H1 (cell line): ENCODE results near the gene PFDN1. TPM values are rescaled to one million over a fixed set of nuclear protein-coding genes. Genes with fewer than 3 reads are reported as not detected.

Source experiments
- CTCF ChIA-PET: fragments of 300-600 bp; sonication (Branson Sonifier 250); formaldehyde crosslinking; loops from one replicate; lab custom pipeline; 2021; ENCODE audit not compliant: partially characterized antibody; lab: Charles Lee
- POLR2A ChIA-PET: fragments of 300-600 bp; sonication (Branson Sonifier 250); formaldehyde crosslinking; loops from one replicate; lab custom pipeline; 2021; ENCODE audit warnings: inconsistent platforms; ENCODE audit not compliant: partially characterized antibody; lab: Charles Lee
- DNase-seq, 2 experiments: peaks; one replicate each; pipeline versions ENCODE4 v3.0.0 to v3.0.0-alpha.2; 2010 to 2022; ENCODE audit warnings: low spot score in 2 of 2, low read depth in 1 of 2, mixed read lengths in 1 of 2
- FAIRE-seq: peaks from 2 replicates; lab custom pipeline; 2011; peaks lifted over from hg19 to GRCh38; lab: Jason Lieb, UNC
- H2AFZ ChIP-seq: 2 replicates; pipeline ENCODE4 v1.8.1; 2012; ENCODE audit warnings: low read length, inconsistent platforms
- H2AK5ac ChIP-seq: 2 replicates; pipeline ENCODE4 v1.6.1; 2013; ENCODE audit warnings: low read depth, low read length
- H2BK120ac ChIP-seq: replicated peaks from 2 replicates; pipeline ENCODE3; 2013; ENCODE audit warnings: low read depth, low read length, inconsistent platforms
- H2BK12ac ChIP-seq: 2 replicates; pipeline ENCODE4 v1.6.1; 2013; ENCODE audit warnings: low read depth, low read length
- H2BK15ac ChIP-seq: 2 replicates; pipeline ENCODE4 v1.6.1; 2013; ENCODE audit warnings: low read length
- H2BK20ac ChIP-seq: 2 replicates; pipeline ENCODE4 v1.6.1; 2013; ENCODE audit warnings: low read length
- H2BK5ac ChIP-seq: 2 replicates; pipeline ENCODE4 v1.6.1; 2013; ENCODE audit warnings: low read depth, low read length
- H3K14ac ChIP-seq: 2 replicates; pipeline ENCODE4 v1.6.1; 2013; ENCODE audit warnings: inconsistent platforms; ENCODE audit not compliant: insufficient read length
- H3K18ac ChIP-seq: 2 replicates; pipeline ENCODE4 v1.6.1; 2013; ENCODE audit warnings: low read length; ENCODE audit errors: extremely low read depth
- H3K23ac ChIP-seq: 2 replicates; pipeline ENCODE4 v1.6.1; 2013; ENCODE audit warnings: inconsistent platforms; ENCODE audit not compliant: insufficient read length
- H3K23me2 ChIP-seq: 2 replicates; pipeline ENCODE4 v1.6.1; 2013; ENCODE audit warnings: low read depth, low read length
- H3K27ac ChIP-seq: 2 replicates; pipeline ENCODE4 v1.6.1; 2011; ENCODE audit warnings: low read depth, low read length, inconsistent platforms
- H3K27me3 ChIP-seq, 4 experiments: replicated peaks in 1 of 4; 1 replicate in 1 of 4; 2 replicates in 3 of 4; pipeline versions ENCODE4 v1.6.1 to v1.8.1; 2011 to 2013; ENCODE audit warnings: low read length in 3 of 4, mild to moderate bottlenecking in 3 of 4, inconsistent platforms in 2 of 4, mixed read lengths in 2 of 4, moderate library complexity in 1 of 4; ENCODE audit not compliant: control insufficient read depth in 3 of 4, insufficient read depth in 3 of 4; ENCODE audit errors: extremely low read depth in 1 of 4
- H3K36me3 ChIP-seq, 4 experiments: 2 replicates each; pipeline versions ENCODE4 v1.6.1 to v1.8.1; 2011 to 2013; ENCODE audit warnings: mild to moderate bottlenecking in 4 of 4, low read length in 3 of 4, moderate library complexity in 2 of 4, control low read depth in 1 of 4, inconsistent platforms in 1 of 4; ENCODE audit not compliant: insufficient read depth in 4 of 4, control insufficient read depth in 2 of 4
- H3K4ac ChIP-seq: replicated peaks from 2 replicates; pipeline ENCODE3; 2013; ENCODE audit warnings: low read length, low read depth, mixed read lengths, inconsistent platforms; ENCODE audit not compliant: insufficient read length
- H3K4me1 ChIP-seq, 4 experiments: replicated peaks in 1 of 4; 1 replicate in 1 of 4; 2 replicates in 3 of 4; pipeline versions ENCODE4 v1.6.1 to v1.8.1; 2011 to 2013; ENCODE audit warnings: low read length in 3 of 4, inconsistent platforms in 2 of 4, mixed read lengths in 1 of 4; ENCODE audit not compliant: insufficient read depth in 4 of 4, control insufficient read depth in 3 of 4
- H3K4me2 ChIP-seq, 2 experiments: 2 replicates each; pipeline versions ENCODE4 v1.6.1 to v1.8.1; 2011 to 2013; ENCODE audit warnings: low read depth in 2 of 2, low read length in 2 of 2, control low read depth in 1 of 2, inconsistent platforms in 1 of 2, mild to moderate bottlenecking in 1 of 2; ENCODE audit not compliant: insufficient read depth in 1 of 2
- H3K4me3 ChIP-seq, 4 experiments: fragments of 200-600, 300-600 bp in 1 of 4; sonication (generic), shearing (Covaris generic), sonication (Bioruptor Twin) in 1 of 4; 2 replicates each; pipeline versions ENCODE4 v1.5.1 to v1.8.1; 2011 to 2016; ENCODE audit warnings: low read length in 4 of 4, low read depth in 3 of 4, control low read depth in 2 of 4, inconsistent platforms in 2 of 4, mild to moderate bottlenecking in 2 of 4, mixed read lengths in 1 of 4, moderate library complexity in 1 of 4; ENCODE audit not compliant: insufficient read depth in 2 of 4; ENCODE audit errors: extremely low read depth in 1 of 4
- H3K56ac ChIP-seq: replicated peaks from 2 replicates; pipeline ENCODE3; 2013; ENCODE audit warnings: low read depth, mild to moderate bottlenecking, mixed read lengths, low read length, inconsistent platforms; ENCODE audit not compliant: insufficient read length
- H3K79me1 ChIP-seq: 2 replicates; pipeline ENCODE4 v1.6.1; 2013; ENCODE audit warnings: low read depth, low read length, control low read depth
- H3K79me2 ChIP-seq, 2 experiments: 2 replicates each; pipeline versions ENCODE4 v1.6.1 to v1.8.1; 2012 to 2013; ENCODE audit warnings: low read length in 2 of 2, mild to moderate bottlenecking in 2 of 2, inconsistent platforms in 1 of 2; ENCODE audit not compliant: insufficient read depth in 2 of 2, control insufficient read depth in 1 of 2
- H3K9ac ChIP-seq, 4 experiments: replicated peaks in 1 of 4; 1 replicate in 1 of 4; 2 replicates in 3 of 4; pipeline versions ENCODE4 v1.6.1 to v1.8.1; 2011 to 2013; ENCODE audit warnings: low read depth in 3 of 4, low read length in 3 of 4, control low read depth in 2 of 4, mild to moderate bottlenecking in 2 of 4, moderate library complexity in 2 of 4, inconsistent platforms in 1 of 4; ENCODE audit errors: extremely low read depth in 1 of 4
- H3K9me3 ChIP-seq, 2 experiments: 2 replicates each; pipeline versions ENCODE4 v1.6.1 to v1.8.1; 2012 to 2013; ENCODE audit warnings: mild to moderate bottlenecking in 2 of 2, moderate library complexity in 2 of 2, control low read depth in 1 of 2, inconsistent platforms in 1 of 2, low read depth in 1 of 2, low read length in 1 of 2, mixed read lengths in 1 of 2; ENCODE audit not compliant: insufficient read depth in 2 of 2
- H4K20me1 ChIP-seq, 2 experiments: replicated peaks in 1 of 2; 2 replicates each; pipeline versions ENCODE3 to v1.8.1; 2011 to 2013; ENCODE audit warnings: inconsistent platforms in 2 of 2, low read length in 2 of 2, mild to moderate bottlenecking in 1 of 2; ENCODE audit not compliant: insufficient read depth in 2 of 2, control insufficient read depth in 1 of 2
- H4K5ac ChIP-seq: 2 replicates; pipeline ENCODE4 v1.6.1; 2013; ENCODE audit warnings: low read length, low read depth, mixed read lengths, inconsistent platforms; ENCODE audit not compliant: insufficient read length
- H4K8ac ChIP-seq: 2 replicates; pipeline ENCODE4 v1.8.0; 2013; ENCODE audit warnings: mild to moderate bottlenecking, moderate library complexity, low read length, inconsistent platforms; ENCODE audit not compliant: insufficient read depth; ENCODE audit errors: extremely low read depth
- H4K91ac ChIP-seq: replicated peaks from 2 replicates; pipeline ENCODE3; 2013; ENCODE audit warnings: low read length, mixed read lengths, inconsistent platforms; ENCODE audit not compliant: insufficient read length
- ASH2L ChIP-seq: fragments of 200-600, 300-600 bp; sonication (generic); IDR thresholded peaks from one replicate; pipeline ENCODE4 v1.7.1; 2017; ENCODE audit warnings: low read length
- ATF2 ChIP-seq: IDR thresholded peaks from 2 replicates; pipeline ENCODE4 v1.6.1; 2012; ENCODE audit warnings: low read length, inconsistent platforms
- FOSL1 ChIP-seq: IDR thresholded peaks from 2 replicates; pipeline ENCODE4 v1.6.1; 2011; ENCODE audit warnings: mild to moderate bottlenecking, low read depth, low read length, moderate library complexity; ENCODE audit not compliant: insufficient read depth
- GABPA ChIP-seq: IDR thresholded peaks from 2 replicates; pipeline ENCODE4 v1.6.1; 2011; ENCODE audit warnings: mild to moderate bottlenecking, low read length, moderate library complexity, borderline replicate concordance; ENCODE audit not compliant: insufficient read depth
- MAX ChIP-seq: IDR thresholded peaks from 2 replicates; pipeline ENCODE4 v1.6.1; 2012; ENCODE audit warnings: inconsistent platforms
- SIRT6 ChIP-seq: IDR thresholded peaks from one replicate; pipeline ENCODE4 v1.7.1; 2012; ENCODE audit warnings: low read length, inconsistent platforms
- SP1 ChIP-seq: IDR thresholded peaks from 2 replicates; pipeline ENCODE4 v1.6.1; 2011; ENCODE audit warnings: low read depth, low read length
- TAF1 ChIP-seq: IDR thresholded peaks from 2 replicates; pipeline ENCODE4 v1.6.1; 2011; ENCODE audit warnings: mild to moderate bottlenecking, low read depth, low read length
- TAF7 ChIP-seq: optimal IDR thresholded peaks from 2 replicates; pipeline ENCODE3; 2011; ENCODE audit warnings: low read depth, mild to moderate bottlenecking, inconsistent platforms, low read length, moderate library complexity, borderline replicate concordance
- TCF12 ChIP-seq: IDR thresholded peaks from 2 replicates; pipeline ENCODE4 v1.6.1; 2011; ENCODE audit warnings: low read depth, mild to moderate bottlenecking, low read length
- YY1 ChIP-seq: IDR thresholded peaks from 2 replicates; pipeline ENCODE4 v1.6.1; 2011; ENCODE audit warnings: low read depth, mild to moderate bottlenecking, low read length
- WGBS, 2 experiments: shearing (Covaris generic) in 1 of 2; methylation state at CpG; one replicate each; pipeline versions ENCODE4 v1.1.6 to v1.1.7; 2013 to 2015; ENCODE audit warnings: low lambda C conversion rate in 2 of 2, mixed read lengths in 2 of 2, inconsistent platforms in 1 of 2, low coverage in 1 of 2, missing lambda C conversion rate in 1 of 2; ENCODE audit not compliant: insufficient replicate concordance in 2 of 2, insufficient coverage in 1 of 2, insufficient read length in 1 of 2; ENCODE audit errors: extremely low coverage in 1 of 2, missing lambda C conversion rate in 1 of 2; 5-methylcytosine and 5-hydroxymethylcytosine counted together
- polyA plus RNA-seq, 7 experiments: library from polyadenylated mRNA; depleted of rRNA in 3 of 7; stranded (reverse) in 5 of 7; unstranded in 2 of 7; fragments of >200 nt in 5 of 7; fragments of 200-250 nt in 2 of 7; gene quantifications; 1 replicate in 5 of 7; 2 replicates in 1 of 7; 4 replicates in 1 of 7; pipeline versions ENCODE4 v1.2.1 to v1.2.3, GENCODE V29; 2011 to 2013; ENCODE audit warnings: missing spikeins in 2 of 7, mixed read lengths in 2 of 7
- total RNA-seq: library from RNA; stranded (reverse); fragmentation: NEBNext Ultra II Directional; extraction: Animal tissue kit (Norgen Biotek cat#: 25700); gene quantifications from 2 replicates; pipeline ENCODE4 v1.2.1, GENCODE V29; 2021

The PFDN1 gene
- total and polyA plus RNA-seq, 2 of the 8 experiments (the other 6 are each of a cell fraction or from before 2014, with no cell fraction given), result 53.0 to 89.6 TPM

GRCh38 chr5:140282266-140282665, 20.6 kb downstream of the PFDN1 start:
- Histone ChIP-seq H2BK15ac (no peak overlapping the region), H3K79me2 (peaks cover 0 to 37% of the 10 kb centered on the region in 2 experiments; a peak in 2 of 4 replicates), H3K23me2 (no peaks in the 10 kb centered on the region), H3K4me3 (no peak overlapping the region), H3K4me1 (no peaks in the 10 kb centered on the region), H2BK20ac (no peak overlapping the region), H4K8ac (no peak overlapping the region), H2BK12ac (no peak overlapping the region), H2BK5ac (no peak overlapping the region), H3K9ac (no peak overlapping the region), H3K4ac (no peak overlapping the region), H3K9me3 (no peaks in the 10 kb centered on the region), H4K20me1 (no peaks in the 10 kb centered on the region), H3K18ac (no peak overlapping the region), H3K14ac (no peak overlapping the region), H3K79me1 (no peaks in the 10 kb centered on the region; the same call in 1 of the 2 replicates), H4K5ac (no peak overlapping the region), H4K91ac (no peak overlapping the region), H3K27ac (no peak overlapping the region), H2BK120ac (no peak overlapping the region), H3K23ac (no peak overlapping the region), H3K36me3 (peaks cover 0 to 3% (median 0%) of the 10 kb centered on the region in 4 experiments; a peak in 1 of 8 replicates), H3K27me3 (no peaks in the 10 kb centered on the region), H2AK5ac (no peak overlapping the region), H3K4me2 (no peak overlapping the region), H3K56ac (no peak overlapping the region), H2AFZ (no peak overlapping the region)
- no peak for TF ChIP-seq ASH2L
- no peak for TF ChIP-seq SP1
- TF ChIP-seq MAX, result no peak
- no peak for TF ChIP-seq ATF2
- no peak for TF ChIP-seq TCF12
- no peak for TF ChIP-seq FOSL1
- no peak for TF ChIP-seq YY1
- no peak for TF ChIP-seq SIRT6
- TF ChIP-seq TAF1, result no peak
- no peak for TF ChIP-seq TAF7
- TF ChIP-seq GABPA, result no peak
- DNase-seq (no peak), FAIRE-seq (no peak)
- ChIA-PET CTCF (interaction anchor here (0.6 to 2.0 kb wide), 5 partner anchors 15 to 69 kb away, joined by 3 to 6 read pairs (median 4); no protein-coding TSS in a partner anchor), POLR2A (interaction anchor here (2.9 kb wide), 1 partner anchor 20 kb away, joined by 9 read pairs; the partner anchor contains the start of gene PFDN1)
- 93% methylated on average over 2 of the region's 2 CpGs; no CpG with 5 or more reads in 1 of the 2 experiments for whole genome bisulfite sequencing, 2 experiments
